SK-N-SH treated with all-trans-retinoic acid at 6 μM for 48 hours (cell line): ENCODE measurements around the gene LCP1.

Experiments used
- BACH2 ChIP-seq: fragments of 250-450 bp; sonication (Bioruptor Pico); IDR thresholded peaks from 2 replicates; pipeline ENCODE4 v1.9.0; 2021; ENCODE audit warnings: mild to moderate bottlenecking, borderline replicate concordance
- ESRRG ChIP-seq: fragments of 250-450 bp; sonication (Bioruptor Pico); IDR thresholded peaks from 2 replicates; pipeline ENCODE4 v1.6.1; 2021; ENCODE audit warnings: mild to moderate bottlenecking
- TCF4 ChIP-seq: fragments of 250-450 bp; sonication (Bioruptor Pico); IDR thresholded peaks from 2 replicates; pipeline ENCODE4 v1.8.0; 2021; ENCODE audit warnings: mild to moderate bottlenecking, moderate library complexity, borderline replicate concordance
- ZC3H10 ChIP-seq: fragments of 250-450 bp; sonication (Bioruptor Pico); IDR thresholded peaks from 2 replicates; pipeline ENCODE4 v1.5.1; 2021; ENCODE audit warnings: mild to moderate bottlenecking, moderate library complexity
- ZFP30 ChIP-seq: fragments of 450-650 bp; formaldehyde crosslinking; IDR thresholded peaks from 2 replicates; pipeline ENCODE4 v1.5.0; 2022; ENCODE audit warnings: mild to moderate bottlenecking, moderate library complexity

DNA sequence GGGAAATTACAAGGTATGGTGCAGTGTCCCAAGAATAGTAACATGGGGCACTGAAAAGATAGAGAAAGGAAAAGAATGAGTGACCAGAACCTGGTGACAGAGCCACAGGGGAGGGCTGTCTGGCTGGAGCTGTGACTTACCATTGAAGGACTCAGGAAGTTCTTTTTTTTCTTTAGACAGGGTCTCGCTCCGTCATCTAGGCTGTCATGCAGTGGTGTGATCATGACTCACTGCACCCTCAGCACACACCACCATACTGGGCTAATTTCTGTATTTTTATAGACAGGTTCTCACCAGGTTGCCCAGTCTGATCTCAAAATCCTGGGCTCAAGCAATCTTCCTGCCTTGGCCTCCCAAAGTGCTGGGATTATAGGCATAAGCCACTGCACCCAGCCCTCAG, 68.4 kb downstream of the LCP1 start:
- no peak for TF ChIP-seq ZFP30
- no peak for TF ChIP-seq BACH2
- TF ChIP-seq TCF4 (CRISPR knock-in tag): no peak
- TF ChIP-seq ZC3H10 (CRISPR knock-in tag): no peak
- no peak for TF ChIP-seq ESRRG (CRISPR knock-in tag)
